ENCODE measurements around the gene MOB3A.

DNA sequence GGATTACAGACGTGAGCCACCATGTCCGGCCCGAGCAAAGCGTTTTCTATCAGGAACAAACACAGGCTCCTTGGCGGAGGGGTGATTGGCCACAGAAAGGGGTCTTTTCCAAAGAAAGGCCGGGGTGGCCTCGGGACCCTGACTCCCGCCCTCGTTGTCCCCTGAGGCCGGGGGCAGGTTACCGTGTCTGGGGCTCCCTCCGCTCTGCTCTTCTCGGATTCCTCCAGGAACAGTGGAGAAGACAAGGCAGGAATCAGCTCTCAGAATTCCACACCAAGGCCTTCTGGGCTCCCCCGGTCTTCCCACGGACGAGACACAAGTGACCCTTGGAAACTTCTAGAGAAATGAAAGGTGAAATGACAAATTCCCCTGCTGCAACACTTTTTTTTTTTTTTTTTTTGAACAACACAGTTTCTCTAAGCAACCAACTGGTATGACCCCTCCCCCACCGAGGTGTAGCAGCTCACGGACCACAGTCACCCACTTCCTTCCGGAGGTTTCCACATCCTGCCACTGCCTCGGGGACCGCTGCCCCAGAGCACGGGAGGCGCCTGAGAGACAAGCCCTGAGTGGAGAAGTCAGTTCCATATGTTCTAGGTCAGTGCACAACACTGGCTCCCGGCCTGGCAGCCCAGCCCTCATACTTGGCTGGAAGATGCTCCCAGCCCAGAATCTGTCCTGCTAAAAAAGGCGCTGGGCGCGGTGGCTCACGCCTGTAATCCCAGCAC is 11.0 kb downstream of the MOB3A start:
- TF ChIP-seq TCF4 (CRISPR knock-in tag; IDR thresholded peaks at IDR 0.05; ENCODE audit: borderline replicate concordance) = no peak
- no peak for TF ChIP-seq OSR1 (CRISPR knock-in tag; IDR thresholded peaks at IDR 0.05)
- TF ChIP-seq, protein P1, sequence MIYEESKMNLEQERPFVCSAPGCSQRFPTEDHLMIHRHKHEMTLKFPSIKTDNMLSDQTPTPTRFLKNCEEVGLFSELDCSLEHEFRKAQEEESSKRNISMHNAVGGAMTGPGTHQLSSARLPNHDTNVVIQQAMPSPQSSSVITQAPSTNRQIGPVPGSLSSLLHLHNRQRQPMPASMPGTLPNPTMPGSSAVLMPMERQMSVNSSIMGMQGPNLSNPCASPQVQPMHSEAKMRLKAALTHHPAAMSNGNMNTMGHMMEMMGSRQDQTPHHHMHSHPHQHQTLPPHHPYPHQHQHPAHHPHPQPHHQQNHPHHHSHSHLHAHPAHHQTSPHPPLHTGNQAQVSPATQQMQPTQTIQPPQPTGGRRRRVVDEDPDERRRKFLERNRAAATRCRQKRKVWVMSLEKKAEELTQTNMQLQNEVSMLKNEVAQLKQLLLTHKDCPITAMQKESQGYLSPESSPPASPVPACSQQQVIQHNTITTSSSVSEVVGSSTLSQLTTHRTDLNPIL (CRISPR knock-in tag; IDR thresholded peaks at IDR 0.05; ENCODE audit: low read depth) = no peak
- no peak for TF ChIP-seq TOX (CRISPR knock-in tag; IDR thresholded peaks at IDR 0.05; ENCODE audit: borderline replicate concordance)
- no peak for TF ChIP-seq ZFP3 (CRISPR knock-in tag; IDR thresholded peaks at IDR 0.05)
- TF ChIP-seq, protein P2, sequence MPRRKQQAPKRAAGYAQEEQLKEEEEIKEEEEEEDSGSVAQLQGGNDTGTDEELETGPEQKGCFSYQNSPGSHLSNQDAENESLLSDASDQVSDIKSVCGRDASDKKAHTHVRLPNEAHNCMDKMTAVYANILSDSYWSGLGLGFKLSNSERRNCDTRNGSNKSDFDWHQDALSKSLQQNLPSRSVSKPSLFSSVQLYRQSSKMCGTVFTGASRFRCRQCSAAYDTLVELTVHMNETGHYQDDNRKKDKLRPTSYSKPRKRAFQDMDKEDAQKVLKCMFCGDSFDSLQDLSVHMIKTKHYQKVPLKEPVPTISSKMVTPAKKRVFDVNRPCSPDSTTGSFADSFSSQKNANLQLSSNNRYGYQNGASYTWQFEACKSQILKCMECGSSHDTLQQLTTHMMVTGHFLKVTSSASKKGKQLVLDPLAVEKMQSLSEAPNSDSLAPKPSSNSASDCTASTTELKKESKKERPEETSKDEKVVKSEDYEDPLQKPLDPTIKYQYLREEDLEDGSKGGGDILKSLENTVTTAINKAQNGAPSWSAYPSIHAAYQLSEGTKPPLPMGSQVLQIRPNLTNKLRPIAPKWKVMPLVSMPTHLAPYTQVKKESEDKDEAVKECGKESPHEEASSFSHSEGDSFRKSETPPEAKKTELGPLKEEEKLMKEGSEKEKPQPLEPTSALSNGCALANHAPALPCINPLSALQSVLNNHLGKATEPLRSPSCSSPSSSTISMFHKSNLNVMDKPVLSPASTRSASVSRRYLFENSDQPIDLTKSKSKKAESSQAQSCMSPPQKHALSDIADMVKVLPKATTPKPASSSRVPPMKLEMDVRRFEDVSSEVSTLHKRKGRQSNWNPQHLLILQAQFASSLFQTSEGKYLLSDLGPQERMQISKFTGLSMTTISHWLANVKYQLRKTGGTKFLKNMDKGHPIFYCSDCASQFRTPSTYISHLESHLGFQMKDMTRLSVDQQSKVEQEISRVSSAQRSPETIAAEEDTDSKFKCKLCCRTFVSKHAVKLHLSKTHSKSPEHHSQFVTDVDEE (CRISPR knock-in tag; IDR thresholded peaks at IDR 0.05) = no peak
- TF ChIP-seq CSRNP3 (CRISPR knock-in tag; IDR thresholded peaks at IDR 0.05) = no peak
- TF ChIP-seq PATZ1 (CRISPR knock-in tag; IDR thresholded peaks at IDR 0.05; ENCODE audit: borderline replicate concordance) = no peak
- TF ChIP-seq ZFP30 (CRISPR knock-in tag; IDR thresholded peaks at IDR 0.05) = no peak
- no peak for TF ChIP-seq ZNF70 (CRISPR knock-in tag; IDR thresholded peaks at IDR 0.05)
- TF ChIP-seq CSDC2 (CRISPR knock-in tag; IDR thresholded peaks at IDR 0.05) = no peak
- TF ChIP-seq ARNTL (CRISPR knock-in tag; IDR thresholded peaks at IDR 0.05; ENCODE audit: borderline replicate concordance, low read depth) = no peak

Data from SK-N-SH treated with all-trans-retinoic acid at 6 μM for 48 hours (cell line).